ENCODE results near the gene STX2.
A peak's percentile ranks its signal among the peaks of the same experiment; 100 is the strongest.
"Not testable (repeated sequence)": the region's sequence is repeated elsewhere in the genome, so short reads cannot be mapped to it uniquely, and the experiment has no call there.

Gene STX2

GRCh38 chr12:130752692-130753230 lies 86.3 kb downstream of the STX2 start:
- Mint-ChIP-seq H3K4me1 (peaks cover 20% of the 10 kb centered on the region), H3K27ac (no peak overlapping the region), H3K9me3 (peaks cover 6% of the 10 kb centered on the region), H3K4me3 (no peak overlapping the region), H3K36me3 (no peaks in the 10 kb centered on the region)
- DNase-seq (ENCODE audit: low spot score in 2 of 2) = no peak
- no peak for ATAC-seq

DNA sequence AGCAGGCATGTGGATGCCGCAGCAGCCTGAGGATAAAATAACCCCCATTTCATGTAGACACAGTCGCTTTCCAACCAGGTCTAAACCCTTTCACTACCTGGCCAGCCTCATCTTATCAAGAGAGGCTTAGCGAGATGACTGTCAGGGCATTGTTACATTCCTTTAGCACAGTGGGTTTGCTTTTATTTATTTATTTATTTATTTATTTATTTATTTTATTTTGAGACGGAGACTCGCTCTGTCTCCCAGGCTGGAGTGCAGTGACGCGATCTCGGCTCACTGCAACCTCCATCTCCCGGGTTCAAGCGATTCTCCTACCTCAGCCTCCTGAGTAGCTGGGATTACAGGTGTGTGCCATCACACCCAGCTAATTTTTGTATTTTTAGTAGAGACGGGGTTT lies 87.0 kb downstream of the STX2 start:
- not testable (repeated sequence) for H3K9me3 Mint-ChIP-seq; DNase-seq (ENCODE audit: low spot score in 2 of 2); ATAC-seq; H3K36me3 Mint-ChIP-seq; H3K27ac Mint-ChIP-seq; H3K4me3 Mint-ChIP-seq
- H3K4me1 Mint-ChIP-seq = peaks cover 20% of the 10 kb centered on the region

- DNase-seq (ENCODE audit: low spot score in 2 of 2) (no peak), ATAC-seq (no peak)
- Mint-ChIP-seq H3K9me3 (no peaks in the 10 kb centered on the region), H3K36me3 (no peaks in the 10 kb centered on the region), H3K4me1 (peaks cover 11% of the 10 kb centered on the region), H3K4me3 (no peak overlapping the region), H3K27ac (no peak overlapping the region)
These were observed 90.3 kb downstream of the STX2 start for GRCh38 chr12:130748786-130749185.

GRCh38 chr12:130747867-130748740 lies 90.9 kb downstream of the STX2 start:
- ATAC-seq (peak; percentile 82), DNase-seq (ENCODE audit: low spot score in 2 of 2) (peak; percentile 64 to 86)
- Mint-ChIP-seq H3K9me3 (no peaks in the 10 kb centered on the region), H3K27ac (no peak overlapping the region), H3K36me3 (no peaks in the 10 kb centered on the region), H3K4me3 (no peak overlapping the region), H3K4me1 (peaks cover 11% of the 10 kb centered on the region)

DNA sequence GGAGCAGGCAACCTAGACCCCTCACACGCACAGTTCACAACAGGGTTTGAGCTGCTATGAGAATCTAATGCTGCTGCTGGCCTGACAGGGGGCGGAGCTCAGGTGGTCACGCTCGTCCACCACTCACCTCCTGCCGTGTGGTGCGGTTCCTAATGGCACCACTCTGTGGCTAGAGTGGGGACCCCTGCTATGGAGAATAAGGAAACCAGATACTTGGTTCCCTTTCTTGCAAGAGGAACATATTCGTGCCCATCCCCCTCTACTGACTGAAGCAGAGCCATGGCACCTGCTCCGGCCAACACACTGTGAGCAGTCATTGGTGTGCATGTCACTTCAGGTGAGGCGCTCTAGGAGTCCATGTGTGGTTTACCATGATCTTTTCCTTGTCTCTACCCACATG lies 92.5 kb downstream of the STX2 start:
- no peak overlapping the region for H3K27ac Mint-ChIP-seq
- no peak overlapping the region for H3K4me3 Mint-ChIP-seq
- H3K4me1 Mint-ChIP-seq = peaks cover 6% of the 10 kb centered on the region
- DNase-seq (ENCODE audit: low spot score in 2 of 2) (no peak), ATAC-seq (no peak)
- H3K9me3 Mint-ChIP-seq = no peaks in the 10 kb centered on the region
- no peaks in the 10 kb centered on the region for H3K36me3 Mint-ChIP-seq

GRCh38 chr12:130745921-130746320 lies 93.1 kb downstream of the STX2 start:
- H3K4me1 Mint-ChIP-seq = peaks cover 6% of the 10 kb centered on the region
- no peaks in the 10 kb centered on the region for H3K36me3 Mint-ChIP-seq
- H3K4me3 Mint-ChIP-seq = no peak overlapping the region
- no peak overlapping the region for H3K27ac Mint-ChIP-seq
- H3K9me3 Mint-ChIP-seq = no peaks in the 10 kb centered on the region
- DNase-seq (ENCODE audit: low spot score in 2 of 2) (no peak), ATAC-seq (no peak)

GRCh38 chr12:130744274-130744673 lies 94.8 kb downstream of the STX2 start:
- Mint-ChIP-seq H3K36me3 (no peaks in the 10 kb centered on the region), H3K4me3 (no peak overlapping the region), H3K4me1 (peaks cover 6% of the 10 kb centered on the region), H3K9me3 (no peaks in the 10 kb centered on the region), H3K27ac (no peak overlapping the region)
- DNase-seq (ENCODE audit: low spot score in 2 of 2) (no peak), ATAC-seq (no peak)

- Mint-ChIP-seq H3K27ac (no peak overlapping the region), H3K9me3 (no peaks in the 10 kb centered on the region), H3K36me3 (no peaks in the 10 kb centered on the region), H3K4me3 (no peak overlapping the region), H3K4me1 (peaks cover 6% of the 10 kb centered on the region)
- no peak for DNase-seq (ENCODE audit: low spot score in 2 of 2)
- no peak for ATAC-seq
These were observed 95.4 kb downstream of the STX2 start for GRCh38 chr12:130743606-130744005.

DNA sequence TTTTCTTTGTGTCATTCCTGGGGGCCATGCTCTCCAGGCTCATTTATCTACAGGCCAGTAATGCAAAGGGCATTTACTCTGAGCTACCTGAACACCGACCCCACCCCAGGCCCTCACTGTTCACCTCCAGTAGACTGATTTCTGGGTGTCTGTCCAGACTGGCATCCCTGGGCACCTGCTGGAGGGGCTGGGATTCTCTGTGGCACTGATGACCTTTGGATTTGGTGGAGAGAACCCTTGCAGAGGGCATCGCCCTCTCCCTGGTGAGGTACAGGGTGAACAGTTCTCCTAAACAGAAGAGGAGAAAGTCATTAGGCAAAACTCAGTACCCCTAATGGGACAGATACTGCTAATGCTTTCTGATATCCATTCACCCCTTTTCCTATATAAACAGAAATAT lies 95.9 kb downstream of the STX2 start:
- H3K9me3 Mint-ChIP-seq = no peaks in the 10 kb centered on the region
- no peaks in the 10 kb centered on the region for H3K36me3 Mint-ChIP-seq
- DNase-seq (ENCODE audit: low spot score in 2 of 2) (no peak), ATAC-seq (no peak)
- H3K4me3 Mint-ChIP-seq = no peak overlapping the region
- H3K27ac Mint-ChIP-seq = no peak overlapping the region
- H3K4me1 Mint-ChIP-seq = peaks cover 4% of the 10 kb centered on the region

DNA sequence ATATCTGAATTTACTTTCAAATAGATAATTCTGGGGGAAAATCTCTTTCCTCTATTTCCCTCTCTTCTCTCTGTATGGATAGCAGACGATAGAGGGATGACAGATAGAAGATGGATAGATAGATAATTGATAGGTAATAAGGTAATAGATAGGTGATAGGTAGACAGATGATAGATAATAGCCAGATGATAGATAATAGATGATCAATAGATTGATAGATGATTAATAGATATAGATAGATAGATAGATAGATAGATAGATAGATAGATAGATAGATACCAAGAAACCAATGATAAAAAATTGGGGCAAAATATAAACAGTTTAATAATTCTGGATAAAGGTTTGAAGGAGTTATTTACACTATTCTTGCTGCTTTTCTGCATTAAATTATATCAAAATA lies 96.3 kb downstream of the STX2 start:
- no peak overlapping the region for H3K4me3 Mint-ChIP-seq
- DNase-seq (ENCODE audit: low spot score in 2 of 2) (no peak), ATAC-seq (no peak)
- H3K36me3 Mint-ChIP-seq = no peaks in the 10 kb centered on the region
- no peaks in the 10 kb centered on the region for H3K4me1 Mint-ChIP-seq
- H3K27ac Mint-ChIP-seq = no peak overlapping the region
- no peaks in the 10 kb centered on the region for H3K9me3 Mint-ChIP-seq

GRCh38 chr12:130742112-130742511 lies 96.9 kb downstream of the STX2 start:
- H3K4me3 Mint-ChIP-seq = no peak overlapping the region
- H3K27ac Mint-ChIP-seq = no peak overlapping the region
- no peaks in the 10 kb centered on the region for H3K9me3 Mint-ChIP-seq
- no peak for ATAC-seq
- H3K4me1 Mint-ChIP-seq = no peaks in the 10 kb centered on the region
- no peaks in the 10 kb centered on the region for H3K36me3 Mint-ChIP-seq
- DNase-seq (ENCODE audit: low spot score in 2 of 2) = no peak
